Measurements from ENCODE around the gene CITED2.
"Not testable (repeated sequence)": the region's sequence is repeated elsewhere in the genome, so short reads cannot be mapped to it uniquely, and the experiment has no call there.

Gene CITED2

DNA sequence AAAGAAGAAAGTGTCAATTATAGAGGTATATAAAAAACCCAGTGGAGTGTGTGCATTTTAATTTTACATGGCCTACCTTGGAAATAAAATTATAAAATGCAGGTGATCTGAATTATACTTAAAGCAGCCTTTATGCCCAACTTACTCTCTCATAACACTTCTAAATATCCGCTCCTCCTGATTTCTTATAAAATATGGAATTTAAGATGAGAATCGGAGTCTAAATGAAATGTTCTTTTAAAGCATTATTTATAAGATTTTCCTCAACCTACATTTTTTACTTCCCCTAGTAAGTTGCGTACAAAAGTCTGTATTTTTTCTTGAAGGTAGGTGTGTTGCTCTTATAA lies 3.5 kb downstream of the CITED2 start:
- peak overlapping the region; percentile 93 for H3K4me3 ChIP-seq (ENCODE audit: low read length)
- peaks cover 41% of the 10 kb centered on the region for H3K4me1 ChIP-seq (ENCODE audit: control insufficient read depth, low read depth, low read length)
- H3K27me3 ChIP-seq (ENCODE audit: control insufficient read depth, insufficient read depth, low read length): no peaks in the 10 kb centered on the region
- no peaks in the 10 kb centered on the region for H3K9me3 ChIP-seq (ENCODE audit: control insufficient read depth, low read depth, low read length)
- peaks cover 18% of the 10 kb centered on the region for H3K36me3 ChIP-seq (ENCODE audit: control insufficient read depth, low read depth, low read length)
- H3K9ac ChIP-seq (ENCODE audit: low read length): no peak overlapping the region
- H3K27ac ChIP-seq (ENCODE audit: low read length): no peak overlapping the region

DNA sequence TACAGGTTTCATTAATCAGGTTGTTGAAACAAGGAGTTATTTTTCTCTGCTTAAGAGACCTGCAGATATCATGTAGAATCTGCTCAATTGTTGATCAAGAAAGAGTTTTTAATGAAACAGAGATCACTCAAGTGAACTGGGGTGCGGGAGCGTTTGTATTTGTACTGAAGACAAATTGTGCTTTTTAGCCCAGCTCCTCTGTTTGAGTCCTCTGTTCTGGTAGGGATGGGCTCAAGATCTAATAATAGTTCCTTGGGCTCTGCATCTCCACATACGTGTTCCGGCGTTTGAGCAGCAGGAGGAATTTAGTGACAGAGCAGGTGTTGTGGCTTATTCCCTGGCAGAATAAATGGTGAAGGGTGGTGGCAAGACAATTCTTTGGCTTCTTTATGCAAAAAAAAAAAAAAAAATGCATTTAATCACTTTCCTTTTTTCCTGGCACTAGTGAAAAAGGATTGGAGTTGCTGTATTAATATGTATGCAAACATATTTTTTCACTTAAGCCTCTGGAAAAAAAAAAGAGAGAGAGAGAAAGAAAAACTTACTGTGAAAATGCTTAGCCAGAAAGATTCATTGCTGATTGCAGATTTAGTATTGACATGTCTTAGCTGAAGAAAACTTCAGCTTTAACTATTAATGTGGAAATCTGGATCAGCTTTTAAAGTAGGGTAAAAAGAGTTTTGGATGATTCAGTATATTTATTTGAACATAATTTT lies 4.0 kb downstream of the CITED2 start:
- H3K36me3 ChIP-seq (ENCODE audit: control insufficient read depth, low read depth, low read length): peaks cover 18% of the 10 kb centered on the region
- H3K27ac ChIP-seq (ENCODE audit: low read length): no peak overlapping the region
- peaks cover 42% of the 10 kb centered on the region for H3K4me1 ChIP-seq (ENCODE audit: control insufficient read depth, low read depth, low read length)
- H3K9ac ChIP-seq (ENCODE audit: low read length): no peak overlapping the region
- H3K4me3 ChIP-seq (ENCODE audit: low read length): peak overlapping the region; percentile 93
- no peaks in the 10 kb centered on the region for H3K9me3 ChIP-seq (ENCODE audit: control insufficient read depth, low read depth, low read length)
- no peaks in the 10 kb centered on the region for H3K27me3 ChIP-seq (ENCODE audit: control insufficient read depth, insufficient read depth, low read length)

DNA sequence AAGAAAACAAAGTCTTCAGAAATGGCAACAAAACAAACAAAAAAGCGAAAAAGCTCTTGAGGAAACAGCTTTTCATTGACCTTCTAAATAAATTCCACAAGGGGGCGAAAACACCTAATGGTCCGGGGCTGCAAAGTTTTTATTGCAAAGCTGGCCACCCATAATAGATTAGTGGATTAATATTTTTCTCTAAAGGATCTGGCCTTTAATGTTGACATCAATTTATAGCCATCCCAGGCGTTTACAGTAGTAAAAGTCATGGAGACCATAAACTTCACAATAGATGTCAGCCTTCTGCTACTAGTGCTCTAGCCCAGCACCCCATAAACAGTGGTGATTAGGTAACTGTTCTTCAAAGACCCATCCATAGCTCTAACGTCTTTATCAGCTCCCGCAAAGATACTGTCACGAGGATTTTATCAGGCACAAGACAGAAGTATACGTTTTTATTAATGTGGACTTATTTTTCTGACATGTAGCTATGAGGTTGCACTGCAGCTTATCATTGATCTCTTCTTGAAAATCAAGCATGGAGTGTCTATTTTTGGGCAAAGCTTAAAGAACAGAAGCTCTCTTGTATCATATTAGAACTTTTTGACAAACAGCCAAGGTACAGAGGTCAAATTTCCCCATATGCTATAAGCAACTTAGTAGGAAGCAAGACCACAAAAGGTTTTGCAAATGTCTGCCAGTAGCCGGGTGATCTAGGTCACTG lies 4.7 kb downstream of the CITED2 start:
- Histone ChIP-seq H3K9ac (ENCODE audit: low read length) (peak overlapping the region; percentile 31), H3K4me3 (ENCODE audit: low read length) (peak overlapping the region; percentile 93)

DNA sequence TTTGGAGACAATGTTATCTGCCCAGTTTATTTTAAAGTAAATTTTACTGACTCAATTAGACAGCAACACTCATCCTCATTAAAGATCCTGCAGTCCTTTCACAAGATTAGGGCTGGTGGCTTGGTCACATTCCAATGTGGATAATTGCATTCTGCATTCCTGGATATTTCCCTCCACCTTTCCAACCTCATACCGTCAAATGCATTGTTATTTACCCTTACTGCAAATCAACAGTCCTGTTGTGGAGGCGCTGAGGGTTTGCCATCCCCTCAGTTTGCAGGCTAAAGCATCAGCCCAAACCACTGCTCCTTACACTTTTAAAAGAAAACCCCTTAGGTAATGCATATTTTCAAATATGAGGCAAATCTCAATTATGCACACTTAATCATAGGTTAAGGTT lies 5.4 kb downstream of the CITED2 start:
- Histone ChIP-seq H3K4me1 (ENCODE audit: control insufficient read depth, low read depth, low read length) (peaks cover 42% of the 10 kb centered on the region), H3K27ac (ENCODE audit: low read length) (peak overlapping the region; percentile 59), H3K27me3 (ENCODE audit: control insufficient read depth, insufficient read depth, low read length) (no peaks in the 10 kb centered on the region), H3K4me3 (ENCODE audit: low read length) (peak overlapping the region; percentile 93), H3K9ac (ENCODE audit: low read length) (peak overlapping the region; percentile 31), H3K36me3 (ENCODE audit: control insufficient read depth, low read depth, low read length) (peaks cover 18% of the 10 kb centered on the region), H3K9me3 (ENCODE audit: control insufficient read depth, low read depth, low read length) (no peaks in the 10 kb centered on the region)

More for the DNA sequence above, 4.7 kb downstream of the CITED2 start:
- H3K9me3 ChIP-seq (ENCODE audit: control insufficient read depth, low read depth, low read length): no peaks in the 10 kb centered on the region
- peaks cover 18% of the 10 kb centered on the region for H3K36me3 ChIP-seq (ENCODE audit: control insufficient read depth, low read depth, low read length)
- no peaks in the 10 kb centered on the region for H3K27me3 ChIP-seq (ENCODE audit: control insufficient read depth, insufficient read depth, low read length)
- peak overlapping the region; percentile 59 for H3K27ac ChIP-seq (ENCODE audit: low read length)
- peaks cover 42% of the 10 kb centered on the region for H3K4me1 ChIP-seq (ENCODE audit: control insufficient read depth, low read depth, low read length)

DNA sequence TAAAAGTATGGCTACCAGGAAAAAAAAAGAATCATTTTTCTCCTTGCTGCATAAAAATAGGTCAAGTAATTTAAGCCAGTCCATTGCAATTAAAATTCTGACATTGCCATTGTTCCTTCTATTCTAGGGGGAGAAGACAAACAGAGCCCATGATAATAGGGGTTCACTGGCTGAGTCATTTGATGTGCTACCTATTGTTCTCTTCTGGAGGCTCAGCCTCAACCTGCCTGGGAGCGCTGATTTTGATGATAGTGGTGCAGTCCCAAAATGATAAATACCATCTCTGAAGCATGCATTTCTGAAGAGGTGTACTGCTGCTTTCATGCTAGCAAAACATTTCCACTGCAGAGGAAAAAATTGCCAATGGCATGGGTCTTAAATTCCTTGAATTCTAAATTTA lies 5.8 kb downstream of the CITED2 start:
- H3K4me3 ChIP-seq (ENCODE audit: low read length): peak overlapping the region; percentile 93
- peaks cover 42% of the 10 kb centered on the region for H3K4me1 ChIP-seq (ENCODE audit: control insufficient read depth, low read depth, low read length)
- H3K9me3 ChIP-seq (ENCODE audit: control insufficient read depth, low read depth, low read length): no peaks in the 10 kb centered on the region

DNA sequence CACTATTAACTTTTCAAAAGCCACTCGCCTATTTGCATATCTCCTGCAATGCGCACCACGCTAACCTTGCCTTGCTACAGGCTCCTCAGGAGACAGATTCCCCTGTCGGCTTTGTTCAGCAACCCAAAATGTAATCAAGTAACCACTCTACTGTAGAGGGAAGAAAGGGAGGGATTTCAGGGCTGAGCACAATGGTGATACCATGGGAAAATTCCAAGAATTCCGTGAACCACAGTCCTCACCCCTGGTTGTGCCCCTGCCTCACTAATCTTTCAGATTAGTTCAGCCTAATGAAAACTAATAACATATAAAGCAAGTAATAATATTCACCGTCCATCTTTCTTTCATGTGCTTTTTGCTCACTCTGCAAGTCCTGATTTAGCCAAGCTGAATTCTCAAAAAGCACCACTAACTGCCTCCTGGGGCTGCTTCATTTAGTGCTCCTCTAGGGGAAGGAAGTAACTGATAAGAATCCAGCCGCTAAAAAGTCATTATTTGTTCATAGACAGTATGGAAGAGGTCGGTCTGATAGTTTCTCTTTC lies 6.6 kb downstream of the CITED2 start:
- H3K4me3 ChIP-seq (ENCODE audit: low read length): peak overlapping the region; percentile 93
- peak overlapping the region; percentile 82 for H3K27ac ChIP-seq (ENCODE audit: low read length)
- H3K4me1 ChIP-seq (ENCODE audit: control insufficient read depth, low read depth, low read length): peaks cover 42% of the 10 kb centered on the region
- no peaks in the 10 kb centered on the region for H3K27me3 ChIP-seq (ENCODE audit: control insufficient read depth, insufficient read depth, low read length)
- H3K9ac ChIP-seq (ENCODE audit: low read length): peak overlapping the region; percentile 44
- H3K36me3 ChIP-seq (ENCODE audit: control insufficient read depth, low read depth, low read length): peaks cover 15% of the 10 kb centered on the region
- H3K9me3 ChIP-seq (ENCODE audit: control insufficient read depth, low read depth, low read length): no peaks in the 10 kb centered on the region

More for the DNA sequence above, 5.8 kb downstream of the CITED2 start:
- peak overlapping the region; percentile 31 for H3K9ac ChIP-seq (ENCODE audit: low read length)
- H3K27me3 ChIP-seq (ENCODE audit: control insufficient read depth, insufficient read depth, low read length): no peaks in the 10 kb centered on the region
- H3K36me3 ChIP-seq (ENCODE audit: control insufficient read depth, low read depth, low read length): peaks cover 18% of the 10 kb centered on the region
- peak overlapping the region; percentile 59 for H3K27ac ChIP-seq (ENCODE audit: low read length)

DNA sequence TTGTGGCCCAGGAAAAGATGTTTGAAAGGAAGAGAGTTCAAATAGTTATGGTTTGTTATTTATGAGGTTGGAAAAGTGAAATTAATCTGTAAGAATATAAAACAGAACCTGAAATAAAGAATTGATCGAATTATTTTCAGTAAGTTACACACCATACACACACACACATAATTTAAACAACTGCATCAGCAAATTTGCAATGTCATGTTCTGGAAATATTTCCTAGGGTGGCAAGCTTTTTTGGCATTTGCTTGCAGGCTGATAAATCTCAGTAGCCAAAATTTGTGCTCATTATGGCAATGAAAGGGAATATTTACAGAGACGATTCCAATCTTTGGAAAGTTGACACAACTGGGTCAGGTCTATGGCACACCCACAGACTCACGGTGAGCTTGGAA lies 9.5 kb downstream of the CITED2 start:
- Histone ChIP-seq H3K4me3 (ENCODE audit: low read length) (no peak overlapping the region), H3K36me3 (ENCODE audit: control insufficient read depth, low read depth, low read length) (no peaks in the 10 kb centered on the region)

DNA sequence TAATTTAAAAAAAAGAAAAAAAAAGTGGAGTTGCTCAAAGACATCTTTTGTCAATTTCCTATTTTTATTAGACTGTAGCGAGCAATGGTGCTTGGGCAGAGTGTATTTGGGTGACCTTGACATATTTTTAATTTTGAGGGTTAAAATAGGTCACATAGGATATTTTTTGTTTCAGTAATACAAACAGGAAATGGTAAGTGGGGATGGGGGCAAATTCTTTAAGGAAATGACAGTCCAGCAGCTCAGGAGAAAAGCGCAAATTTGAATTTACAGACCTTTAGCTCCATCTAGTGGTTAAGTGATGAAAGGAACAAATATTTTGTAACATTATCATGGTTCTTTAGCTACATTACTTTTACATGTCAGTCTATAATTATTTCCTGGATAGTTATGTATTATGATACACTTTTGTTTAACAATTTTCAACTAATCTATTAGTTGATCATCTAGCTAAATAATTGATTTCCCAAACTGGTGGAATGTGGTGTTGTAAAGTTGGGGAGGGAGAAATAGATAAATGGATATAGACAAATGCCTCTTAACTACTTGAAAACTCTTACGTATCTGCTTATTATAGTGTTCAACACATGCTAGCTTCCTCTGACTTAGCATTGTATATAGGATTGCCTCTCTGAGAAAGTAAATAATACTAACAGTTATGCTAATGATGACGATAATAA lies 10.0 kb downstream of the CITED2 start:
- H3K27ac ChIP-seq (ENCODE audit: low read length): no peak overlapping the region
- no peak overlapping the region for H3K9ac ChIP-seq (ENCODE audit: low read length)
- H3K36me3 ChIP-seq (ENCODE audit: control insufficient read depth, low read depth, low read length): no peaks in the 10 kb centered on the region

More for the DNA sequence above, 9.5 kb downstream of the CITED2 start:
- no peak overlapping the region for H3K9ac ChIP-seq (ENCODE audit: low read length)
- peaks cover 34% of the 10 kb centered on the region for H3K4me1 ChIP-seq (ENCODE audit: control insufficient read depth, low read depth, low read length)
- H3K27ac ChIP-seq (ENCODE audit: low read length): no peak overlapping the region
- H3K9me3 ChIP-seq (ENCODE audit: control insufficient read depth, low read depth, low read length): no peaks in the 10 kb centered on the region
- no peaks in the 10 kb centered on the region for H3K27me3 ChIP-seq (ENCODE audit: control insufficient read depth, insufficient read depth, low read length)

DNA sequence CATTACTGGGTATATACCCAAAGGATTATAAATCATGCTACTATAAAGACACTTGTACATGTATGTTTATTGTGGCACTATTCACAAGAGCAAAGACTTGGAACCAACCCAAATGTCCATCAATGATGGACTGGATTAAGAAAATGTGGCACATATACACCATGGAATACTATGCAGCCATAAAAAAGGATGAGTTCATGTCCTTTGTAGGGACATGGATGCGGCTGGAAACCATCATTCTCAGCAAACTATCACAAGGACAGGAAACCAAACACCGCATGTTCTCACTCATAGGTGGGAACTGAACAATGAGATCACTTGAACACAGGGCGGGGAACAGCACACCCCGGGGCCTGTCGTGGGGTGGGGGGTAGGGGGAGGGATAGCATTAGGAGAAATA lies 10.7 kb downstream of the CITED2 start:
- peaks cover 23% of the 10 kb centered on the region for H3K4me1 ChIP-seq (ENCODE audit: control insufficient read depth, low read depth, low read length)
- H3K9me3 ChIP-seq (ENCODE audit: control insufficient read depth, low read depth, low read length); H3K27me3 ChIP-seq (ENCODE audit: control insufficient read depth, insufficient read depth, low read length); H3K27ac ChIP-seq (ENCODE audit: low read length); H3K4me3 ChIP-seq (ENCODE audit: low read length); H3K9ac ChIP-seq (ENCODE audit: low read length); H3K36me3 ChIP-seq (ENCODE audit: control insufficient read depth, low read depth, low read length): not testable (repeated sequence)

More for the DNA sequence above, 10.0 kb downstream of the CITED2 start:
- H3K9me3 ChIP-seq (ENCODE audit: control insufficient read depth, low read depth, low read length): no peaks in the 10 kb centered on the region
- H3K27me3 ChIP-seq (ENCODE audit: control insufficient read depth, insufficient read depth, low read length): no peaks in the 10 kb centered on the region
- no peak overlapping the region for H3K4me3 ChIP-seq (ENCODE audit: low read length)
- H3K4me1 ChIP-seq (ENCODE audit: control insufficient read depth, low read depth, low read length): peaks cover 29% of the 10 kb centered on the region

DNA sequence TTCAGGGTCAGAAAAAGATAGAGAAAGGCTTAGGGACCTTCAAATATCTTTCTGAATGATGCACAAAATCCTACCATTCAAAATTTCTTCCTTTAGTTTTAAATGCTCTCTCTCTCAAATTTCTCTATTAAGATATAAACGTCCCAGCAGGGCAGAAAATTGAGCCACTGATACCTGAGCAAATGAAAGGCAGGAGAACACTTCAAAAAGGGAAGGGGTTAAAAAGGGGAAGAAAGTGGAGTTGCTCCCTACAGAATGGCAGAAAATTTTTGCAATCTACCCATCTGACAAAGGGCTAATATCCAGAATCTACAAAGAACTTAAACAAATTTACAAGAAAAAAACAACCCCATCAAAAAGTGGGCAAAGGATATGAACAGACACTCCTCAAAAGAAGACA lies 11.3 kb downstream of the CITED2 start:
- H3K27ac ChIP-seq (ENCODE audit: low read length); H3K27me3 ChIP-seq (ENCODE audit: control insufficient read depth, insufficient read depth, low read length); H3K9me3 ChIP-seq (ENCODE audit: control insufficient read depth, low read depth, low read length); H3K4me3 ChIP-seq (ENCODE audit: low read length); H3K36me3 ChIP-seq (ENCODE audit: control insufficient read depth, low read depth, low read length); H3K9ac ChIP-seq (ENCODE audit: low read length): not testable (repeated sequence)
- peaks cover 16% of the 10 kb centered on the region for H3K4me1 ChIP-seq (ENCODE audit: control insufficient read depth, low read depth, low read length)

DNA sequence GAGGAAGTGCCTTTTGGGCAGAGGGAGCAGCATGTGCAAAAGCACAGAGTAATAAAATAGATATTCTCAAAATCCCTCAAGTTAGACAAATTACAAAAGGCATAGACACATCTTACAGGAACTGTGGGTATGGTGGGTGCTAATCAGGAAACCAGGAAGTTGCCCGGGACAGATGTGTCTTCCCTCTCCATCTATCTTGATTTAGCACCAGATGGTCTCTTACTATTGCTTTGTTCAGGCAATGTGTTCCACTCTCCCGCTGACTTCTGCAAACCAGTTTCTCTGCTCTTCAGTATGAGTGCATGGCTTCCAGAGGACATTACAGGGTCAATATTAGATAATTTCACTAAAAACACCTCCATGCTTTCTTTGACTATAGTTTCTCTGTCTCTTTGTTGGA lies 13.2 kb downstream of the CITED2 start:
- H3K36me3 ChIP-seq (ENCODE audit: control insufficient read depth, low read depth, low read length): no peaks in the 10 kb centered on the region
- H3K4me1 ChIP-seq (ENCODE audit: control insufficient read depth, low read depth, low read length): peaks cover 5% of the 10 kb centered on the region
- H3K9ac ChIP-seq (ENCODE audit: low read length): no peak overlapping the region
- H3K9me3 ChIP-seq (ENCODE audit: control insufficient read depth, low read depth, low read length): no peaks in the 10 kb centered on the region
- H3K27me3 ChIP-seq (ENCODE audit: control insufficient read depth, insufficient read depth, low read length): no peaks in the 10 kb centered on the region
- no peak overlapping the region for H3K27ac ChIP-seq (ENCODE audit: low read length)
- no peak overlapping the region for H3K4me3 ChIP-seq (ENCODE audit: low read length)
